HepG2 (cell line): ENCODE measurements around the gene ADI1. TPM values are rescaled to one million over a fixed set of nuclear protein-coding genes. Genes with fewer than 3 reads are reported as not detected.

Source experiments
- BHLHE40 ChIP-seq: IDR thresholded peaks from 2 replicates; pipeline ENCODE4 v1.6.1; 2011; ENCODE audit warnings: low read length, improper control_type of control experiment
- HES4 ChIP-seq: sonication (generic); formaldehyde crosslinking; IDR thresholded peaks from 2 replicates; pipeline ENCODE4 v1.9.0; 2021; ENCODE audit warnings: mild to moderate bottlenecking, missing genetic modification reagents, borderline replicate concordance
- HMGA1 ChIP-seq: sonication (generic); formaldehyde crosslinking; conservative IDR thresholded peaks from 2 replicates; pipeline ENCODE4 v1.4.0; 2020; ENCODE audit warnings: missing genetic modification reagents
- KDM2A ChIP-seq: sonication (generic); formaldehyde crosslinking; IDR thresholded peaks from 2 replicates; pipeline ENCODE4 v1.4.0; 2020; ENCODE audit warnings: low read depth, missing genetic modification reagents, borderline replicate concordance
- SAFB2 ChIP-seq: sonication (generic); formaldehyde crosslinking; IDR thresholded peaks from 2 replicates; pipeline ENCODE4 v1.5.1; 2020; ENCODE audit warnings: missing genetic modification reagents, low read depth, mild to moderate bottlenecking, borderline replicate concordance
- SMAD1 ChIP-seq: sonication (generic); formaldehyde crosslinking; IDR thresholded peaks from 2 replicates; pipeline ENCODE4 v1.4.0; 2020; ENCODE audit warnings: missing genetic modification reagents, low read depth, mild to moderate bottlenecking, borderline replicate concordance
- TGIF2 ChIP-seq: IDR thresholded peaks from 2 replicates; pipeline ENCODE4 v1.6.1; 2016; ENCODE audit warnings: control low read depth, missing compliant biosample characterization
- THAP11 ChIP-seq: IDR thresholded peaks from 2 replicates; pipeline ENCODE4 v1.6.1; 2016; ENCODE audit warnings: missing biosample characterization, missing genetic modification reagents
- ZBTB38 ChIP-seq: sonication (generic); formaldehyde crosslinking; IDR thresholded peaks from 2 replicates; pipeline ENCODE4 v1.5.1; 2020; ENCODE audit warnings: mild to moderate bottlenecking, missing genetic modification reagents
- ZMAT3 ChIP-seq: sonication (generic); formaldehyde crosslinking; conservative IDR thresholded peaks from 2 replicates; pipeline ENCODE4 v1.7.0; 2021; ENCODE audit warnings: missing genetic modification reagents
- ZNF251 ChIP-seq: sonication (generic); formaldehyde crosslinking; IDR thresholded peaks from 2 replicates; pipeline ENCODE4 v1.9.0; 2021; ENCODE audit warnings: mild to moderate bottlenecking, missing genetic modification reagents
- ZNF432 ChIP-seq: sonication (generic); formaldehyde crosslinking; IDR thresholded peaks from 2 replicates; pipeline ENCODE4 v1.5.0; 2020; ENCODE audit warnings: missing genetic modification reagents, mild to moderate bottlenecking, borderline replicate concordance
- ZNF501 ChIP-seq: sonication (generic); formaldehyde crosslinking; IDR thresholded peaks from 2 replicates; pipeline ENCODE4 v1.5.1; 2020; ENCODE audit warnings: mild to moderate bottlenecking, moderate library complexity, missing genetic modification reagents
- ZNF703 ChIP-seq: sonication (generic); formaldehyde crosslinking; IDR thresholded peaks from 2 replicates; pipeline ENCODE4 v1.5.1; 2020; ENCODE audit warnings: missing genetic modification reagents, mild to moderate bottlenecking, moderate library complexity, borderline replicate concordance
- ZZZ3 ChIP-seq: sonication (generic); formaldehyde crosslinking; IDR thresholded peaks from 2 replicates; pipeline ENCODE4 v1.4.0; 2020; ENCODE audit warnings: missing genetic modification reagents, mild to moderate bottlenecking, borderline replicate concordance
- polyA plus RNA-seq, 8 experiments: library from polyadenylated mRNA; depleted of rRNA in 3 of 8; stranded (reverse) in 7 of 8; unstranded in 1 of 8; fragments of >200 nt; fragmentation: Illumina TruSeq in 4 of 8; extraction: Trizol in 4 of 8; gene quantifications; 2 replicates each; pipeline versions ENCODE4 v1.2.1 to v1.2.3, GENCODE V29; 2011 to 2016; ENCODE audit warnings: low read depth in 4 of 8, missing spikeins in 1 of 8, mixed read lengths in 1 of 8; ENCODE audit not compliant: insufficient read depth in 1 of 8
- total RNA-seq, 5 experiments: library from RNA; depleted of rRNA; stranded (reverse); fragments of >200 nt; fragmentation: Illumina TruSeq; extraction: Trizol; gene quantifications; 2 replicates each; pipeline ENCODE4 v1.2.3, GENCODE V29; 2016; ENCODE audit warnings: low read depth in 1 of 5
- TF ChIP-seq, protein P1 (sequence below): sonication (generic); formaldehyde crosslinking; IDR thresholded peaks from 2 replicates; pipeline ENCODE4 v1.9.0; 2021; ENCODE audit warnings: missing genetic modification reagents, borderline replicate concordance
- TF ChIP-seq, protein P2 (sequence below): sonication (generic); formaldehyde crosslinking; IDR thresholded peaks from 2 replicates; pipeline ENCODE4 v1.4.0; 2020; ENCODE audit warnings: missing genetic modification reagents
- TF ChIP-seq, protein P3 (sequence below): sonication (generic); formaldehyde crosslinking; IDR thresholded peaks from 2 replicates; pipeline ENCODE4 v1.4.0; 2020; ENCODE audit warnings: missing genetic modification reagents
- TF ChIP-seq, protein P4 (sequence below): sonication (generic); formaldehyde crosslinking; IDR thresholded peaks from 2 replicates; pipeline ENCODE4 v1.8.1; 2023; ENCODE audit warnings: mild to moderate bottlenecking, missing genetic modification reagents

Gene ADI1
- total and polyA plus RNA-seq, 2 of the 13 experiments (the other 11 are each of a cell fraction or from before 2014, with no cell fraction given): 28.7 to 123 TPM

DNA sequence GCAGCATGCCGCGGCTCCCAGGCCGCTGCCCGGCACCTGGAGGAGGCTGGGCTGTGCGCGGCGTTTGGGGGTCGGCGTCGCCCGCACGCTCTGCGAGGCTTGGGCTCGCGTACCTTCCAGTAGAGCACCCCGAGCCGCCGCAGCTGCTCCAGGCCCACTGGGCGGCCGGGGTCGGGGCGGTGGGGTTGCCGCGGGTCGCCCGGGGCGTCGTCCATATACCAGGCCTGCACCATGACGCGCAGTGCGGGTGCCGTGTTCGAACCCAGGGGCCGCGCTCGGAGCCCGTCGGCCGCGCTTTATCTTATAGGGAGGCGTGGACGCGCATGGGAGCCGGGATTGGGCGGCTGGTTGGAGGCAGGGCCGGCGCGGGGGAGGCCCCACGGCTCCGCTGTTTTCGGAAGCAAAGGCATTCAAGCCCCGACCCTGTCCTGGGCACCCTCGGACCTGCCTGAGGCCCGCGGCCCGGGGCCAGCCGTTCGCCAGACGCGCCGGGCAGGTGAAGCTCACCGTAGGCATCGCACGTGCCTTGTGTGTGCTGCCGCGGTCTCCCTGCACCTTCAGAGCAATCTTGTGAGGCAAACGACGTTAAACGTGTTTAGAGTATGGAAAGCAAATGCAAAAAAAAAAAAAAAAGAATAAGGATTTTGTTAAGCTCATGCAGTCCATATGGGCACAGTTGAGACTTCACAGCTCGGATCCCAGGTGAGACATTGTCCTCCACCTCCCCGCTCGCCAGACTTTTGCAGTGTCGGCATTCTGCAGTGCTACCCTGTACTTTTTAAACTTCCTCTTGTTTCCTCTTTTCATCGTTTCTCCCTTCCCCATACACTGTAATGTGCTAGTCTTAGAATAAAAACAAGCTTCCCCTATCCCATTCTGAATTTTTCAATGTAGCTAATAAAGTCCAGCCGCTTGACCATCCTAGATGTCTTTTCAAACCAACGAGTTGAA, at the start of gene ADI1 (continued):
- TF ChIP-seq, protein P1, sequence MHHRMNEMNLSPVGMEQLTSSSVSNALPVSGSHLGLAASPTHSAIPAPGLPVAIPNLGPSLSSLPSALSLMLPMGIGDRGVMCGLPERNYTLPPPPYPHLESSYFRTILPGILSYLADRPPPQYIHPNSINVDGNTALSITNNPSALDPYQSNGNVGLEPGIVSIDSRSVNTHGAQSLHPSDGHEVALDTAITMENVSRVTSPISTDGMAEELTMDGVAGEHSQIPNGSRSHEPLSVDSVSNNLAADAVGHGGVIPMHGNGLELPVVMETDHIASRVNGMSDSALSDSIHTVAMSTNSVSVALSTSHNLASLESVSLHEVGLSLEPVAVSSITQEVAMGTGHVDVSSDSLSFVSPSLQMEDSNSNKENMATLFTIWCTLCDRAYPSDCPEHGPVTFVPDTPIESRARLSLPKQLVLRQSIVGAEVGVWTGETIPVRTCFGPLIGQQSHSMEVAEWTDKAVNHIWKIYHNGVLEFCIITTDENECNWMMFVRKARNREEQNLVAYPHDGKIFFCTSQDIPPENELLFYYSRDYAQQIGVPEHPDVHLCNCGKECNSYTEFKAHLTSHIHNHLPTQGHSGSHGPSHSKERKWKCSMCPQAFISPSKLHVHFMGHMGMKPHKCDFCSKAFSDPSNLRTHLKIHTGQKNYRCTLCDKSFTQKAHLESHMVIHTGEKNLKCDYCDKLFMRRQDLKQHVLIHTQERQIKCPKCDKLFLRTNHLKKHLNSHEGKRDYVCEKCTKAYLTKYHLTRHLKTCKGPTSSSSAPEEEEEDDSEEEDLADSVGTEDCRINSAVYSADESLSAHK (CRISPR knock-in tag): 0 out of 2 replicates have a peak, but pooled peaks have one; percentile 53
- TF ChIP-seq ZMAT3 (no peak), HES4 (CRISPR knock-in tag) (peak; percentile 96), ZNF251 (CRISPR knock-in tag) (no peak; the same call in none of the 2 replicates), ZNF703 (CRISPR knock-in tag) (peak; percentile 95), TGIF2 (CRISPR knock-in tag) (peak; percentile 44), ZNF432 (CRISPR knock-in tag) (no peak), KDM2A (CRISPR knock-in tag) (peak; percentile 71; the same call in 1 of the 2 replicates), SMAD1 (CRISPR knock-in tag) (peak; percentile 88; the same call in 1 of the 2 replicates), ZNF501 (CRISPR knock-in tag) (peak; percentile 99), HMGA1 (CRISPR knock-in tag) (no peak), THAP11 (CRISPR knock-in tag) (peak; percentile 41; the same call in 1 of the 2 replicates), SAFB2 (CRISPR knock-in tag) (peak; percentile 78; the same call in 1 of the 2 replicates), BHLHE40 (peak; percentile 82), ZZZ3 (CRISPR knock-in tag) (peak; percentile 39; the same call in 1 of the 2 replicates), ZBTB38 (CRISPR knock-in tag) (peak; percentile 88)
- TF ChIP-seq, protein P2, sequence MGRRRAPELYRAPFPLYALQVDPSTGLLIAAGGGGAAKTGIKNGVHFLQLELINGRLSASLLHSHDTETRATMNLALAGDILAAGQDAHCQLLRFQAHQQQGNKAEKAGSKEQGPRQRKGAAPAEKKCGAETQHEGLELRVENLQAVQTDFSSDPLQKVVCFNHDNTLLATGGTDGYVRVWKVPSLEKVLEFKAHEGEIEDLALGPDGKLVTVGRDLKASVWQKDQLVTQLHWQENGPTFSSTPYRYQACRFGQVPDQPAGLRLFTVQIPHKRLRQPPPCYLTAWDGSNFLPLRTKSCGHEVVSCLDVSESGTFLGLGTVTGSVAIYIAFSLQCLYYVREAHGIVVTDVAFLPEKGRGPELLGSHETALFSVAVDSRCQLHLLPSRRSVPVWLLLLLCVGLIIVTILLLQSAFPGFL (CRISPR knock-in tag): no peak
- TF ChIP-seq, protein P3, sequence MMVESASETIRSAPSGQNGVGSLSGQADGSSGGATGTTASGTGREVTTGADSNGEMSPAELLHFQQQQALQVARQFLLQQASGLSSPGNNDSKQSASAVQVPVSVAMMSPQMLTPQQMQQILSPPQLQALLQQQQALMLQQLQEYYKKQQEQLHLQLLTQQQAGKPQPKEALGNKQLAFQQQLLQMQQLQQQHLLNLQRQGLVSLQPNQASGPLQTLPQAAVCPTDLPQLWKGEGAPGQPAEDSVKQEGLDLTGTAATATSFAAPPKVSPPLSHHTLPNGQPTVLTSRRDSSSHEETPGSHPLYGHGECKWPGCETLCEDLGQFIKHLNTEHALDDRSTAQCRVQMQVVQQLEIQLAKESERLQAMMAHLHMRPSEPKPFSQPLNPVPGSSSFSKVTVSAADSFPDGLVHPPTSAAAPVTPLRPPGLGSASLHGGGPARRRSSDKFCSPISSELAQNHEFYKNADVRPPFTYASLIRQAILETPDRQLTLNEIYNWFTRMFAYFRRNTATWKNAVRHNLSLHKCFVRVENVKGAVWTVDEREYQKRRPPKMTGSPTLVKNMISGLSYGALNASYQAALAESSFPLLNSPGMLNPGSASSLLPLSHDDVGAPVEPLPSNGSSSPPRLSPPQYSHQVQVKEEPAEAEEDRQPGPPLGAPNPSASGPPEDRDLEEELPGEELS (CRISPR knock-in tag): peak; percentile 41; the same call in 1 of the 2 replicates
- TF ChIP-seq, protein P4, sequence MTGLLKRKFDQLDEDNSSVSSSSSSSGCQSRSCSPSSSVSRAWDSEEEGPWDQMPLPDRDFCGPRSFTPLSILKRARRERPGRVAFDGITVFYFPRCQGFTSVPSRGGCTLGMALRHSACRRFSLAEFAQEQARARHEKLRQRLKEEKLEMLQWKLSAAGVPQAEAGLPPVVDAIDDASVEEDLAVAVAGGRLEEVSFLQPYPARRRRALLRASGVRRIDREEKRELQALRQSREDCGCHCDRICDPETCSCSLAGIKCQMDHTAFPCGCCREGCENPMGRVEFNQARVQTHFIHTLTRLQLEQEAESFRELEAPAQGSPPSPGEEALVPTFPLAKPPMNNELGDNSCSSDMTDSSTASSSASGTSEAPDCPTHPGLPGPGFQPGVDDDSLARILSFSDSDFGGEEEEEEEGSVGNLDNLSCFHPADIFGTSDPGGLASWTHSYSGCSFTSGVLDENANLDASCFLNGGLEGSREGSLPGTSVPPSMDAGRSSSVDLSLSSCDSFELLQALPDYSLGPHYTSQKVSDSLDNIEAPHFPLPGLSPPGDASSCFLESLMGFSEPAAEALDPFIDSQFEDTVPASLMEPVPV (CRISPR knock-in tag): peak; percentile 99
